Activated naive CD4-positive, alpha-beta T cell treated with anti-CD3 and anti-CD28 coated beads, Interleukin-2, amount 50 U/mL, for 72 hours (primary cell): ENCODE measurements around the gene SEBOX. TPM values are rescaled to one million over a fixed set of nuclear protein-coding genes. Genes with fewer than 3 reads are reported as not detected.
A peak's percentile ranks its signal among the peaks of the same experiment; 100 is the strongest.

Source experiments
- ATAC-seq, 2 donors: fragments of 150-1000 bp; cut with Tn5 transposase; 2 replicates each; pipeline ENCODE4 v1.10.0; 2021; ENCODE audit warnings: mild to moderate bottlenecking in 2 of 2, moderate library complexity in 2 of 2
- DNase-seq, 2 donors: peaks; one replicate each; pipeline ENCODE4 v3.0.0; 2021 to 2022; ENCODE audit warnings: low spot score in 2 of 2
- H3K27ac Mint-ChIP-seq, 2 donors: one replicate each; pipeline ENCODE4 v1.8.0; 2022; ENCODE audit warnings: mild to moderate bottlenecking in 2 of 2, mixed read lengths in 2 of 2
- H3K36me3 Mint-ChIP-seq, 2 donors: one replicate each; pipeline ENCODE4 v1.8.0; 2022; ENCODE audit warnings: mixed read lengths in 2 of 2
- H3K9me3 Mint-ChIP-seq, 2 donors: one replicate each; pipeline ENCODE4 v1.8.0; 2022; ENCODE audit warnings: mixed read lengths in 2 of 2
- total RNA-seq, 2 donors: library from RNA; stranded (reverse); gene quantifications; one replicate each; pipeline ENCODE4 v1.2.3, GENCODE V29; 2022

SEBOX gene, protein sequence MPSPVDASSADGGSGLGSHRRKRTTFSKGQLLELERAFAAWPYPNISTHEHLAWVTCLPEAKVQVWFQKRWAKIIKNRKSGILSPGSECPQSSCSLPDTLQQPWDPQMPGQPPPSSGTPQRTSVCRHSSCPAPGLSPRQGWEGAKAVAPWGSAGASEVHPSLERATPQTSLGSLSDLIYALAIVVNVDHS
- total RNA-seq, result not detected

GRCh38 chr17:28364665-28365363, at the start of gene SEBOX:
SEBOX (minus strand) TSS chr17:28365199; CDS start chr17:28365151, 48 bp downstream.
- H3K36me3 Mint-ChIP-seq, result peaks cover 0 to 14% of the 10 kb centered on the region in 2 donors
- peak within 1 kb of the TSS in 1 of 2 donors; percentile 74 for H3K27ac Mint-ChIP-seq

GRCh38 chr17:28413804-28414203, 48.8 kb upstream of the SEBOX start:
- Mint-ChIP-seq H3K9me3 (no peaks in the 10 kb centered on the region), H3K36me3 (no peaks in the 10 kb centered on the region), H3K27ac (no peak overlapping the region)
- DNase-seq, result no peak
- ATAC-seq, result no peak

More at GRCh38 chr17:28364665-28365363, at the start of gene SEBOX:
- no peak for ATAC-seq
- no peaks in the 10 kb centered on the region for H3K9me3 Mint-ChIP-seq
- no peak for DNase-seq

DNA sequence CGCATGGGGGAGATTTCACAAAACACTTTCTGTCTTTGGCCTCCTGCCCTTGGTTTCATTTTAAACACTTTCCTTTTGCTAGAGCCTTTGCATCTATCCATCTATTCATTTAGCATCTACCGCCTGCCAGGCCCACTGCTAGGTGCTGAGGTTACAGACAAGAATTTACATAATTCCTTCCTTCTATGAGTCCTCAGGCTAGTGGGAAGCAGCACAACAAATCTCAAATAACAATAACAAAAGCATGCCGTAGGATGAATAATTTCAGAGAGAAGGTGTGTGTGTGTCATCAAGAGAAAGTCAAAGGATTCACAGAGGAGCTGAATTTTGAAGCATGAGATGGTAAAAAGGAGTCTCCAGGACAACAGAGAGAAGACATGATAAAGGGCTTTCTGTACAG, 47.1 kb upstream of the SEBOX start:
- Mint-ChIP-seq H3K27ac (no peak overlapping the region), H3K36me3 (no peaks in the 10 kb centered on the region), H3K9me3 (no peaks in the 10 kb centered on the region)
- DNase-seq (no peak), ATAC-seq (no peak)

GRCh38 chr17:28407974-28408306, 42.9 kb upstream of the SEBOX start:
- ATAC-seq, result no peak
- Mint-ChIP-seq H3K9me3 (no peaks in the 10 kb centered on the region), H3K27ac (no peak overlapping the region), H3K36me3 (no peaks in the 10 kb centered on the region)
- DNase-seq, result no peak

GRCh38 chr17:28407130-28407973, 42.4 kb upstream of the SEBOX start:
- no peaks in the 10 kb centered on the region for H3K36me3 Mint-ChIP-seq
- no peak for ATAC-seq
- DNase-seq, result no peak
- H3K9me3 Mint-ChIP-seq, result no peaks in the 10 kb centered on the region
- no peak overlapping the region for H3K27ac Mint-ChIP-seq

GRCh38 chr17:28406473-28406814, 41.4 kb upstream of the SEBOX start:
- no peak for DNase-seq
- no peaks in the 10 kb centered on the region for H3K36me3 Mint-ChIP-seq
- ATAC-seq, result peak; percentile 23 to 46
- H3K9me3 Mint-ChIP-seq, result no peaks in the 10 kb centered on the region
- H3K27ac Mint-ChIP-seq, result peak overlapping the region; percentile 60 to 66

- peak within 1 kb of the TSS; percentile 66 to 68 for H3K27ac Mint-ChIP-seq
- no peaks in the 10 kb centered on the region for H3K36me3 Mint-ChIP-seq
- DNase-seq, result peak; percentile 59 to 68
- no peaks in the 10 kb centered on the region for H3K9me3 Mint-ChIP-seq
- peak; percentile 81 to 88 for ATAC-seq
Measured at GRCh38 chr17:28405632-28406472, 40.9 kb upstream of the SEBOX start, which contains the start of gene SLC46A1. SLC46A1 (minus strand) TSS chr17:28406212; CDS start chr17:28406114, 98 bp downstream.

DNA sequence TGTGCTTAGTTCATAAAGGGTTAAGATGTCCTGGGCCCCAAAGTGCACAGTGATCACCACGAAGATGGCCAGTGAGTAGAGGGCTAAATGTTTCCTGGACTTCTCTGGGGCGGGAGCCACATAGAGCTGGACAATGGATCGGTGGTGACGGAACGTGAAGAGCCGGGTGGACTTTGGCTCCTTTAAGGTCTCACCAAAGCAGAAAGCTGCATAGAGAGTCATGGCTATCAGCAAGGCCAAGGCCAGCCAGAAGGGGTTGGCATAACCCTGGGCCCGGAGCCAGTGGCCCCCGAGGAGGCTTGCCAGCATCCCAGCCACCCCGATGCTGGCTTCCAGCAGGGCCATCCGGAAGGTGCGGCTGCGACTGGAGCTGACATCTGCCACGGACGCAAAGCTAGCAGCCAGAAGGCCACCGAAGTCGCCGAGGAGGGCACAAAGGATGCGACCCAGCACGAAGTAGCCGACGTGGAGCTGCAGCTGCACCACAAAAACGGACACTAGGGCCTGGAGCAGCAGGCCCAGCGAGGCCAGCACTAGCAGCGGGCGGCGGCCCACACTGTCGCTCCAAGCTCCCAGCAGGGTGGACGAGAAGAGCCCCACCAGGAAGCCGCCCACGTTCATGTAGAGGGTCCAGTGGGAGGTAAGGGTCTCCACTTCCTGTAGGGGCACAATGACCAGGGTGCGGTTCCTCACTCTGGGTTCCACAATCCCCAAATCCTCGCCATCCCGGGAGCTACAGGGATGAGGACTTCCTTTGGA, 40.0 kb upstream of the SEBOX start:
- H3K36me3 Mint-ChIP-seq, result no peaks in the 10 kb centered on the region

GRCh38 chr17:28404461-28404811, 39.4 kb upstream of the SEBOX start:
- H3K36me3 Mint-ChIP-seq, result no peaks in the 10 kb centered on the region
- ATAC-seq, result no peak

More for the DNA sequence above, 40.0 kb upstream of the SEBOX start:
- DNase-seq (peak in 1 of 2 donors; percentile 48), ATAC-seq (no peak)
- H3K27ac Mint-ChIP-seq, result peak overlapping the region in 1 of 2 donors; percentile 68
- H3K9me3 Mint-ChIP-seq, result no peaks in the 10 kb centered on the region

DNA sequence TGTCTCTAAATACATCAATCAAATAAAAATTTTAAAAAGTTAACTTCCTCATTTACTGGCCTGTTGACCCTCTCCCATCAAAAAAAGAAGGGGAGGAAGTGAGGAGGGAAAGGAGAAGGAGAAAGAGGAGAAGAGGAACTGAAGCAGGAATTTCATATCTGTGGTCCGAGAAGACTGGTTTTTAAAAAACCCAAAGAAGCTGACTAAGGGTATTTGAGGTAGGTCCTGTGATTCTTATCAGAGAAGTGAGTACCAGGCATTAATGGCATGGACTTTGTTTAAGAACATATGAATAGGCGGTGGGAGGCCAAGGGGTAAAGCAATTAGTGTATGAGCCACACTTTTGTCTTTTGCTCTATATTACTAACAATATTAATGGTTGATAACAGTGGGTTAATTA, 39.0 kb upstream of the SEBOX start:
- Mint-ChIP-seq H3K27ac (no peak overlapping the region), H3K9me3 (no peaks in the 10 kb centered on the region), H3K36me3 (no peaks in the 10 kb centered on the region)
- DNase-seq, result no peak
- ATAC-seq, result no peak

More at GRCh38 chr17:28404461-28404811, 39.4 kb upstream of the SEBOX start:
- DNase-seq, result peak in 1 of 2 donors; percentile 45
- Mint-ChIP-seq H3K27ac (no peak overlapping the region), H3K9me3 (no peaks in the 10 kb centered on the region)

DNA sequence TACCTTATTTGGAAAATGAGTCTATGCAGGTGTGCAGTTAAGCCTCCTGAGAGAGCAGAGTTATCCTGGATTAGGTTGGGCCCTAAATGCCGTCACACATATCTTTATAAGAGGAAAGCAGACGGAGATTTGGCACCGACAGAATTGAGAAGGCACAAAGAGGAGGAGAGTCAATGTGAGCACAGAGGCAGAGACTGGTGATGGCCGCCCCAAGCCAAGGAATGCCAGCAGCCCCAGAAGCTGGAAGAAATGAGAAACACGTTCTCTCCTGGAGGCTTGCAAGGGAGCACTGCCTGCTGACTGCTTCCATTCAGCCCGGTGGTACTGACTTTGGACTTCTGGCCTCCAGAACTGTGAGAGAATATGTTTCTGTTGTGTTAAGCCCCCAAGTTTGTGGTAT, 37.8 kb upstream of the SEBOX start:
- Mint-ChIP-seq H3K36me3 (no peaks in the 10 kb centered on the region), H3K9me3 (no peaks in the 10 kb centered on the region), H3K27ac (no peak overlapping the region)
- peak in 1 of 2 donors; percentile 16 for DNase-seq
- no peak for ATAC-seq

- ATAC-seq (no peak), DNase-seq (peak in 1 of 2 donors; percentile 30)
- Mint-ChIP-seq H3K9me3 (no peaks in the 10 kb centered on the region), H3K27ac (peak overlapping the region; percentile 67 to 91), H3K36me3 (no peaks in the 10 kb centered on the region)
Measured at GRCh38 chr17:28402224-28402630, 37.2 kb upstream of the SEBOX start.

GRCh38 chr17:28399808-28400207, 34.8 kb upstream of the SEBOX start:
- no peaks in the 10 kb centered on the region for H3K9me3 Mint-ChIP-seq
- DNase-seq (peak in 1 of 2 donors; percentile 31), ATAC-seq (no peak)
- H3K27ac Mint-ChIP-seq, result no peak overlapping the region
- no peaks in the 10 kb centered on the region for H3K36me3 Mint-ChIP-seq

DNA sequence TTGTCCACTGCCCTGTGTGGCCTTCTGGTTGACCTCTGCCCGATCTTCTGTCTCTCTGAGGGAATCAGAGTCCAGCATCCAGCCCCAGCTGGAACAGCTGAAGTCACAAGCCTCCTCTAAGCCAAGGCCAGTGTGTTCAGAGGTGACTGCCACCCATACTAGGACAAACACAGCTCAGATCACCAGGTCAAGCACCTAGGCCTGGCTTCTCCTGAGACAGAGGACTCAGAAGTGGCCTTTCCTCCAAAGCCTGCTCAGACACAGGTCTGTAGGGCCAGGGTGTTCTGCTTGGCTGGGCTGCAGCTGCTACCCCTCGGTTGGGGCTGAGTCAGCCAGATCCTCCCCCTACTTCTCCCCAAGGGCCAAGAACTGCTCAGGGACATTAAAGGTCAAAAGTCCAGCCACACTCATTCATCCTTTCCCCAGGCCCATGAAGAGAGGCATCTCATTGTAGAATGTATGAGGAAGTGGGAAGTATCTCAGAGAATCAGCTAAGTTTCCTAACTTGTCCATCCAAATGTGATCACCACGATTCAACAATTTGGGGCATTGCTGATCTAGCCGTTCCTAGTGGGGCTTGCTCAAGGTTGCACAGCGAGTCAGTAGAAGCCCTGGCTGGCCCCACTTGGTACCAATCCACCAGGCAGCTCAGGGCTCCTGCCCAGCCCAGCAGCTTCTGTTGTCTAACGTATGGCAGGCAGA, 33.4 kb upstream of the SEBOX start:
- Mint-ChIP-seq H3K27ac (peak overlapping the region; percentile 3 to 96), H3K36me3 (peaks cover 0 to 7% of the 10 kb centered on the region in 2 donors), H3K9me3 (no peaks in the 10 kb centered on the region)
- no peak for ATAC-seq
- DNase-seq, result peak in 1 of 2 donors; percentile 31

- H3K36me3 Mint-ChIP-seq, result peaks cover 0 to 7% of the 10 kb centered on the region in 2 donors
Measured at GRCh38 chr17:28397687-28398279, 32.8 kb upstream of the SEBOX start.

More at GRCh38 chr17:28397687-28398279, 32.8 kb upstream of the SEBOX start:
- Mint-ChIP-seq H3K27ac (peak overlapping the region; percentile 53 to 96), H3K9me3 (no peaks in the 10 kb centered on the region)
- no peak for ATAC-seq
- DNase-seq, result peak in 1 of 2 donors; percentile 44
